SK-N-SH (cell line): Measurements from ENCODE around the gene ETHE1. TPM values are rescaled to one million over a fixed set of nuclear protein-coding genes. Genes with fewer than 3 reads are reported as not detected.

Experiments
- CTCF ChIA-PET: fragments of 300-600, 350-600 bp; formaldehyde crosslinking; extraction: SDS; loops from one replicate; lab custom pipeline; 2021; lab: Yijun Ruan, JAX
- POLR2A ChIA-PET: fragments of 350-600 bp; sonication (Branson Sonifier 250); formaldehyde crosslinking; extraction: SDS; loops from one replicate; lab custom pipeline; 2020; ENCODE audit warnings: antibody characterized with exemption, inconsistent platforms; lab: Yijun Ruan, JAX
- DNase-seq: peaks from one replicate; pipeline ENCODE4 v3.0.0; 2012
- H2AFZ ChIP-seq: fragments of 200-600 bp; sonication (generic); 2 replicates; pipeline ENCODE4 v1.8.1; 2016; ENCODE audit warnings: antibody characterized with exemption, mild to moderate bottlenecking, low read depth
- H3F3A ChIP-seq: fragments of 200-600 bp; sonication (generic); replicated peaks from 2 replicates; pipeline ENCODE3; 2016; ENCODE audit warnings: antibody characterized with exemption, mild to moderate bottlenecking; ENCODE audit not compliant: insufficient read depth
- H3K27ac ChIP-seq, 2 experiments: fragments of 200-500 bp in 1 of 2; fragments of 200-600 bp in 1 of 2; sonication (Bioruptor generic) in 1 of 2; sonication (generic), shearing (Covaris generic) in 1 of 2; 2 replicates each; pipeline versions ENCODE4 v1.5.1 to v1.6.1; 2014 to 2016; ENCODE audit warnings: low read depth in 2 of 2, inconsistent platforms in 1 of 2, low read length in 1 of 2, mild to moderate bottlenecking in 1 of 2, mixed read lengths in 1 of 2
- H3K27me3 ChIP-seq: fragments of 200-600 bp; sonication (generic), shearing (Covaris generic); 2 replicates; pipeline ENCODE4 v1.6.1; 2016; ENCODE audit warnings: mixed run types; ENCODE audit not compliant: insufficient read depth
- H3K36me3 ChIP-seq, 2 experiments: fragments of 200-500 bp in 1 of 2; fragments of 200-600 bp in 1 of 2; sonication (Bioruptor generic) in 1 of 2; sonication (generic) in 1 of 2; replicated peaks in 1 of 2; 2 replicates each; pipeline versions ENCODE3 to v1.5.1; 2014 to 2016; ENCODE audit warnings: low read length in 1 of 2, mild to moderate bottlenecking in 1 of 2; ENCODE audit not compliant: insufficient read depth in 2 of 2, control insufficient read depth in 1 of 2
- H3K4me1 ChIP-seq, 2 experiments: fragments of 200-500 bp in 1 of 2; fragments of 200-600 bp in 1 of 2; sonication (Bioruptor generic) in 1 of 2; sonication (generic), shearing (Covaris generic) in 1 of 2; 2 replicates each; pipeline versions ENCODE4 v1.5.1 to v1.6.1; 2014 to 2016; ENCODE audit warnings: low read depth in 1 of 2, low read length in 1 of 2, mixed run types in 1 of 2; ENCODE audit not compliant: insufficient read depth in 2 of 2, control insufficient read depth in 1 of 2
- H3K4me2 ChIP-seq: fragments of 200-600 bp; sonication (generic), shearing (Covaris generic); 2 replicates; pipeline ENCODE4 v1.6.1; 2017; ENCODE audit warnings: mixed run types
- H3K4me3 ChIP-seq, 2 experiments: fragments of 200-500 bp in 1 of 2; fragments of 200-600 bp in 1 of 2; sonication (Bioruptor generic) in 1 of 2; sonication (generic), shearing (Covaris generic) in 1 of 2; 2 replicates each; pipeline versions ENCODE4 v1.5.1 to v1.8.1; 2014 to 2016; ENCODE audit warnings: low read depth in 2 of 2, inconsistent platforms in 1 of 2, low read length in 1 of 2, mild to moderate bottlenecking in 1 of 2, mixed read lengths in 1 of 2, moderate library complexity in 1 of 2
- H3K79me2 ChIP-seq: fragments of 200-600 bp; sonication (generic); 2 replicates; pipeline ENCODE4 v1.8.1; 2017; ENCODE audit warnings: mild to moderate bottlenecking; ENCODE audit not compliant: insufficient read depth
- H3K9ac ChIP-seq: fragments of 200-600 bp; sonication (generic); 2 replicates; pipeline ENCODE4 v1.6.1; 2017; ENCODE audit warnings: mixed run types
- H3K9me2 ChIP-seq: fragments of 200-600 bp; sonication (generic); 2 replicates; pipeline ENCODE4 v1.6.1; 2017; ENCODE audit warnings: mixed run types
- H3K9me3 ChIP-seq: fragments of 200-600 bp; sonication (generic); 2 replicates; pipeline ENCODE4 v1.6.1; 2017; ENCODE audit warnings: mixed run types, mild to moderate bottlenecking, moderate library complexity
- H4K20me1 ChIP-seq: fragments of 200-600 bp; sonication (generic); 2 replicates; pipeline ENCODE4 v1.6.1; 2017; ENCODE audit warnings: mild to moderate bottlenecking, mixed run types; ENCODE audit not compliant: insufficient read depth
- ELF1 ChIP-seq: IDR thresholded peaks from 2 replicates; pipeline ENCODE4 v1.4.0; 2012
- FOSL2 ChIP-seq: IDR thresholded peaks from 2 replicates; pipeline ENCODE4 v1.4.0; 2012; ENCODE audit warnings: low read depth, mild to moderate bottlenecking, moderate library complexity, borderline replicate concordance
- FOXJ3 ChIP-seq: sonication (generic); formaldehyde crosslinking; IDR thresholded peaks from 2 replicates; pipeline ENCODE4 v1.5.1; 2020; ENCODE audit warnings: mild to moderate bottlenecking, missing genetic modification reagents
- GABPA ChIP-seq: IDR thresholded peaks from 2 replicates; pipeline ENCODE4 v1.4.0; 2012; ENCODE audit warnings: low read depth, mild to moderate bottlenecking
- JUND ChIP-seq: IDR thresholded peaks from 2 replicates; pipeline ENCODE4 v1.4.0; 2012
- MEF2A ChIP-seq: IDR thresholded peaks from 2 replicates; pipeline ENCODE4 v1.4.0; 2012; ENCODE audit warnings: low read depth, borderline replicate concordance
- MXI1 ChIP-seq: IDR thresholded peaks from 2 replicates; pipeline ENCODE4 v1.6.1; 2012; ENCODE audit warnings: mild to moderate bottlenecking, low read depth, low read length, improper control_type of control experiment
- RFX5 ChIP-seq: IDR thresholded peaks from 2 replicates; pipeline ENCODE4 v1.6.1; 2012; ENCODE audit warnings: mild to moderate bottlenecking, improper control_type of control experiment, low read length
- RXRA ChIP-seq: IDR thresholded peaks from 2 replicates; pipeline ENCODE4 v1.4.0; 2012; ENCODE audit warnings: low read depth, mild to moderate bottlenecking, borderline replicate concordance
- SIN3A ChIP-seq: IDR thresholded peaks from 2 replicates; pipeline ENCODE4 v1.6.1; 2012; ENCODE audit warnings: low read depth, mild to moderate bottlenecking, low read length, moderate library complexity, borderline replicate concordance
- SMC3 ChIP-seq: IDR thresholded peaks from 2 replicates; pipeline ENCODE4 v1.6.1; 2012; ENCODE audit warnings: low read depth, low read length, improper control_type of control experiment
- TAF1 ChIP-seq: IDR thresholded peaks from 2 replicates; pipeline ENCODE4 v1.6.1; 2012; ENCODE audit warnings: low read depth, mild to moderate bottlenecking, low read length, moderate library complexity, borderline replicate concordance
- WGBS: methylation state at CpG from one replicate; pipeline ENCODE4 v1.1.6; 2017; ENCODE audit warnings: low lambda C conversion rate; 5-methylcytosine and 5-hydroxymethylcytosine counted together
- polyA plus RNA-seq, 3 experiments: library from polyadenylated mRNA; depleted of rRNA; stranded (reverse); fragments of >200 nt; gene quantifications; 2 replicates each; pipeline ENCODE4 v1.2.3, GENCODE V29; 2012
- TF ChIP-seq, protein P1 (sequence below): IDR thresholded peaks from 2 replicates; pipeline ENCODE4 v1.4.0; 2012; ENCODE audit warnings: low read depth, borderline replicate concordance
- TF ChIP-seq, protein P2 (sequence below): IDR thresholded peaks from 2 replicates; pipeline ENCODE4 v1.4.0; 2012; ENCODE audit warnings: low read depth, borderline replicate concordance
- TF ChIP-seq, protein P3 (sequence below): fragments of 200-600 bp; sonication (generic); IDR thresholded peaks from 2 replicates; pipeline ENCODE4 v1.6.1; 2017; ENCODE audit warnings: antibody characterized with exemption, mild to moderate bottlenecking, moderate library complexity

Gene ETHE1
- polyA plus RNA-seq, 1 of the 3 experiments (the other 2 are of a cell fraction) = 86.2 TPM

DNA sequence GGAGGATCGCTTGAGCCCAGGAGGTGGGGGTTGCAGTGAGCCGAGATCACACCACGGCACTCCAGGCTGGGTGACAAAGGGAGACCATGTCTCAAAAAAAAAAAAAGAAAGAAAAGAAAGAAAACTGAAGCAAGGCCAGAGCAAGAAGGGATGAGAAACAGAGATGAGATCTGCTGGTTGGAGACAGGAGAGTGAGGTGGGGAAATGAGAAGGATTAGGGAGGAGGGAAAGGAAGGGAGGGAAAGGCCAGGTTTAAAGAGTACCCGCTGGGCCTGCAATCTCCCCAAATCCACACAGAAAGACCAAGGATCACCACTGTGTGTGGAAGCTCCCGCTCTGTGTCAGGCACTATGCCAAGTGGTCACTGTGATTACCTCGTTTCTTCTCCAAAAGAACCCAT lies 45.3 kb downstream of the ETHE1 start (continued):
- TF ChIP-seq FOSL2 = no peak
- TF ChIP-seq MXI1 = no peak
- TF ChIP-seq FOXJ3 (CRISPR knock-in tag) = no peak
- TF ChIP-seq, protein P1, sequence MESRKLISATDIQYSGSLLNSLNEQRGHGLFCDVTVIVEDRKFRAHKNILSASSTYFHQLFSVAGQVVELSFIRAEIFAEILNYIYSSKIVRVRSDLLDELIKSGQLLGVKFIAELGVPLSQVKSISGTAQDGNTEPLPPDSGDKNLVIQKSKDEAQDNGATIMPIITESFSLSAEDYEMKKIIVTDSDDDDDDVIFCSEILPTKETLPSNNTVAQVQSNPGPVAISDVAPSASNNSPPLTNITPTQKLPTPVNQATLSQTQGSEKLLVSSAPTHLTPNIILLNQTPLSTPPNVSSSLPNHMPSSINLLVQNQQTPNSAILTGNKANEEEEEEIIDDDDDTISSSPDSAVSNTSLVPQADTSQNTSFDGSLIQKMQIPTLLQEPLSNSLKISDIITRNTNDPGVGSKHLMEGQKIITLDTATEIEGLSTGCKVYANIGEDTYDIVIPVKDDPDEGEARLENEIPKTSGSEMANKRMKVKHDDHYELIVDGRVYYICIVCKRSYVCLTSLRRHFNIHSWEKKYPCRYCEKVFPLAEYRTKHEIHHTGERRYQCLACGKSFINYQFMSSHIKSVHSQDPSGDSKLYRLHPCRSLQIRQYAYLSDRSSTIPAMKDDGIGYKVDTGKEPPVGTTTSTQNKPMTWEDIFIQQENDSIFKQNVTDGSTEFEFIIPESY = no peak
- TF ChIP-seq, all 33 proteins: peak for 0

DNA sequence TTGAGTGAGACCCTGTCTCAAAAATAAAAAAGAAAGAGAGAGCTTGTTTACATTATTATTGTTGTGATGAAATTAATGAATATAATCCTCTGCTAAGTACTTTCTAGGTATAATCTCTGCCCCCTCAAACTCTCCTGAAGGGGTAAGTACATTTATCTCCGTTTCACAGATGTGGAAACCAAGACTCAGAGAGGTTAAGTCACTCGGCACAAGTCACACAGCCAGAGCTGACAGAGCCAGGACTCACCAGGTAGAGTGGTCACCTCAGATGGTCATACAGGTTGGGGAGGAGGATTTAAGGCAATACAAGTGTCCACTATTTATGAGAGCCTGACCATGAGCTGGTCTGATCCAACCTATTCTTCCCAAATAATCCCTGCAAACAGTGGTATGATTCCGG lies 46.4 kb downstream of the ETHE1 start:
- no peak overlapping the region for H3K4me2 ChIP-seq
- H3K9me2 ChIP-seq = no peaks in the 10 kb centered on the region
- no peak overlapping the region for H3K27ac ChIP-seq
- no peak overlapping the region for H2AFZ ChIP-seq
- H3K79me2 ChIP-seq = no peaks in the 10 kb centered on the region
- ChIA-PET CTCF (interaction anchor here (1.3 to 2.6 kb wide), 4 partner anchors 24 to 48 kb away, joined by 3 to 12 read pairs (median 8); partner anchors contain the start of gene PHLDB3), POLR2A (interaction anchor here (1.0 kb wide), 1 partner anchor 10 kb away, joined by 5 read pairs; no protein-coding TSS in a partner anchor)
- no peaks in the 10 kb centered on the region for H3K36me3 ChIP-seq
- peaks cover 7% of the 10 kb centered on the region for H3F3A ChIP-seq
- DNase-seq = no peak
- H3K4me3 ChIP-seq = no peak overlapping the region
- no peaks in the 10 kb centered on the region for H3K27me3 ChIP-seq
- no peak overlapping the region for H3K9ac ChIP-seq
- H4K20me1 ChIP-seq = no peaks in the 10 kb centered on the region
- TF ChIP-seq, protein P2, sequence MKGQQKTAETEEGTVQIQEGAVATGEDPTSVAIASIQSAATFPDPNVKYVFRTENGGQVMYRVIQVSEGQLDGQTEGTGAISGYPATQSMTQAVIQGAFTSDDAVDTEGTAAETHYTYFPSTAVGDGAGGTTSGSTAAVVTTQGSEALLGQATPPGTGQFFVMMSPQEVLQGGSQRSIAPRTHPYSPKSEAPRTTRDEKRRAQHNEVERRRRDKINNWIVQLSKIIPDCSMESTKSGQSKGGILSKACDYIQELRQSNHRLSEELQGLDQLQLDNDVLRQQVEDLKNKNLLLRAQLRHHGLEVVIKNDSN = no peak
- TF ChIP-seq JUND = no peak
- no peak for TF ChIP-seq RFX5
- no peak for TF ChIP-seq TAF1
- TF ChIP-seq GABPA = no peak
- TF ChIP-seq ELF1 = no peak
- TF ChIP-seq, protein P1 = no peak
- TF ChIP-seq SIN3A = no peak
- TF ChIP-seq SMC3 = no peak
- TF ChIP-seq RXRA = no peak
- TF ChIP-seq MEF2A = no peak
- TF ChIP-seq, protein P3, sequence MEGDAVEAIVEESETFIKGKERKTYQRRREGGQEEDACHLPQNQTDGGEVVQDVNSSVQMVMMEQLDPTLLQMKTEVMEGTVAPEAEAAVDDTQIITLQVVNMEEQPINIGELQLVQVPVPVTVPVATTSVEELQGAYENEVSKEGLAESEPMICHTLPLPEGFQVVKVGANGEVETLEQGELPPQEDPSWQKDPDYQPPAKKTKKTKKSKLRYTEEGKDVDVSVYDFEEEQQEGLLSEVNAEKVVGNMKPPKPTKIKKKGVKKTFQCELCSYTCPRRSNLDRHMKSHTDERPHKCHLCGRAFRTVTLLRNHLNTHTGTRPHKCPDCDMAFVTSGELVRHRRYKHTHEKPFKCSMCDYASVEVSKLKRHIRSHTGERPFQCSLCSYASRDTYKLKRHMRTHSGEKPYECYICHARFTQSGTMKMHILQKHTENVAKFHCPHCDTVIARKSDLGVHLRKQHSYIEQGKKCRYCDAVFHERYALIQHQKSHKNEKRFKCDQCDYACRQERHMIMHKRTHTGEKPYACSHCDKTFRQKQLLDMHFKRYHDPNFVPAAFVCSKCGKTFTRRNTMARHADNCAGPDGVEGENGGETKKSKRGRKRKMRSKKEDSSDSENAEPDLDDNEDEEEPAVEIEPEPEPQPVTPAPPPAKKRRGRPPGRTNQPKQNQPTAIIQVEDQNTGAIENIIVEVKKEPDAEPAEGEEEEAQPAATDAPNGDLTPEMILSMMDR = no peak
- no peaks in the 10 kb centered on the region for H3K9me3 ChIP-seq
- H3K4me1 ChIP-seq = no peaks in the 10 kb centered on the region
- WGBS = 94% methylated on average over 3 of the region's 3 CpGs
